Measurements from ENCODE around the gene ACBD7.
A peak's percentile ranks its signal among the peaks of the same experiment; 100 is the strongest.

Gene ACBD7

GRCh38 chr10:15053061-15053460, 35.5 kb downstream of the ACBD7 start:
- no peak overlapping the region for H3K4me3 ChIP-seq (ENCODE audit: low read depth, low read length)
- no peak for TF ChIP-seq CTCF (IDR thresholded peaks at IDR 0.05; ENCODE audit: low read depth, low read length, missing control alignments)
- DNase-seq (ENCODE audit: low read depth), result no peak

- no peak for DNase-seq (ENCODE audit: low read depth)
- TF ChIP-seq CTCF (IDR thresholded peaks at IDR 0.05; ENCODE audit: low read depth, low read length, missing control alignments), result no peak
- H3K4me3 ChIP-seq (ENCODE audit: low read depth, low read length), result no peak overlapping the region
Measured at GRCh38 chr10:15052121-15052520, 36.5 kb downstream of the ACBD7 start.

GRCh38 chr10:15049533-15049932, 39.0 kb downstream of the ACBD7 start:
- no peak for TF ChIP-seq CTCF (IDR thresholded peaks at IDR 0.05; ENCODE audit: low read depth, low read length, missing control alignments)
- no peak for DNase-seq (ENCODE audit: low read depth)
- H3K4me3 ChIP-seq (ENCODE audit: low read depth, low read length), result no peak overlapping the region

GRCh38 chr10:15046626-15047025, 42.0 kb downstream of the ACBD7 start:
- H3K4me3 ChIP-seq (ENCODE audit: low read depth, low read length), result no peak overlapping the region
- DNase-seq (ENCODE audit: low read depth), result no peak

GRCh38 chr10:15045380-15045779, 43.2 kb downstream of the ACBD7 start:
- no peak overlapping the region for H3K4me3 ChIP-seq (ENCODE audit: low read depth, low read length)
- peak; percentile 16 for DNase-seq (ENCODE audit: low read depth)
- no peak for TF ChIP-seq CTCF (IDR thresholded peaks at IDR 0.05; ENCODE audit: low read depth, low read length, missing control alignments)

More at GRCh38 chr10:15046626-15047025, 42.0 kb downstream of the ACBD7 start:
- TF ChIP-seq CTCF (IDR thresholded peaks at IDR 0.05; ENCODE audit: low read depth, low read length, missing control alignments), result no peak

GRCh38 chr10:15043674-15044073, 44.9 kb downstream of the ACBD7 start, which contains the start of gene OLAH:
Gene OLAH (plus strand): TSS chr10:15043943. CDS start chr10:15047289, 3,346 bp downstream.
- TF ChIP-seq CTCF (IDR thresholded peaks at IDR 0.05; ENCODE audit: low read depth, low read length, missing control alignments), result no peak
- no peak within 1 kb of the TSS for H3K4me3 ChIP-seq (ENCODE audit: low read depth, low read length)
- DNase-seq (ENCODE audit: low read depth), result no peak

- no peak for DNase-seq (ENCODE audit: low read depth)
- TF ChIP-seq CTCF (IDR thresholded peaks at IDR 0.05; ENCODE audit: low read depth, low read length, missing control alignments), result no peak
- no peak overlapping the region for H3K4me3 ChIP-seq (ENCODE audit: low read depth, low read length)
Measured at GRCh38 chr10:15038416-15038815, 50.2 kb downstream of the ACBD7 start.
